Activated CD8-positive, alpha-beta memory T cell treated with anti-CD3 and anti-CD28 coated beads, Interleukin-2, amount 50 U/mL, for 48 hours (primary cell): Measurements from ENCODE around the gene MTF2.
"Not testable (repeated sequence)": the region's sequence is repeated elsewhere in the genome, so short reads cannot be mapped to it uniquely, and the experiment has no call there.

Source experiments
- DNase-seq: peaks from one replicate; pipeline ENCODE4 v3.0.0-alpha.2; 2020

Gene MTF2

DNA sequence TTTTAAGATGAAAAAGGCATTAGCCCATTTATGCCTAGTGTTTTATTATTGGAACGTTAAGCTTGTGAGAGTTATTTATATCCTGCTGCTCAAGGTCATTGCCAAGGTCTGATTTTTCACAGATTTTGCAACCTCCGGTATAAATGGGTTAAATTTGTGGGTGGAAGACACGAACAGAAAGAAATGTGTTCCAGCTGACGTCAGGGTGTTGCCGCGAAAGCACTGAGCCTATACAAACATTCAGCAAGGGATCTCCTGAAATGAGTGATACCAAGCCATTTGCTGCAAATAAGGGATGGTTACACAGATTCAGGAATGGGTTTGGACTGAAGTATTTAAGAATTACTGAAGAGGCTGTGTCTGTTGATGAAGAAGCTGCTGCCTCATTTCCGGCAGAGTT, 68.9 kb downstream of the MTF2 start:
- DNase-seq = no peak

DNA sequence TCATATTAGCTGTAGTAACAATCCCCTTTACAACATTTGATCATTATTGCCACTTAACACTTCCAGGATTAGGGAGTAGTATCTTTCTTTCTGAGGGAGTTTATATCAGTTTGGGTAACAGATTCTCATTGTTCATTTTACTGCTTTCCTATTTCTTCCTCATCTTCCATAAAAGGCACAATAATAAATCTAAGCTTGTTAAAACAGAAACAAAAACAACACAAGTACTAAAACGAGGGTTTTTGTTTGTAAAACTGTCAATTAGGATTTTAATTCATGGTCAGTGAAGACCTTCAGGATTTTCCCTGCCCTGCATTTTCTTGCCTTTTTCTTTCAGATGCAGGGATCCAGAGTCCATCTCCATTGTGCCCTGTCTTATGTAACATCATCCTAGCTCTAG, 71.6 kb downstream of the MTF2 start:
- no peak for DNase-seq

DNA sequence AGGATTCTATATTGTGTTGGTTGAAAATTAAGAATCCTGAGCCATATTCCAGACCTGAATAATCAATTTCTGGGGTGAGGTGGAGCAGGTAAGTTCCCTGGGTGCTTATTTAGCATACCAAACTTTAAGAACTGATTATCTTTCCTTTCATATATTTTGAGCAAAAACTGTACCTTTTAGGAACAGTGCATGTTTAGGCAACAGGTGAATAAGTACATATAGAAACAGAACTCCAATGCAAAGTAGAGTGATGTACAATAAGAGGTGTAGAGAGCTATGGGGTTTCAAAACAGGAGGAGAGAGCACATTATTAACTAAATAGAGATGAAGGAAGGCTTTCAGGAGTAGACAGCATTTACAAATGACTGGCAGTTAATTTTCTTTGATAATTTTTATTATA, 72.4 kb downstream of the MTF2 start:
- DNase-seq = no peak

DNA sequence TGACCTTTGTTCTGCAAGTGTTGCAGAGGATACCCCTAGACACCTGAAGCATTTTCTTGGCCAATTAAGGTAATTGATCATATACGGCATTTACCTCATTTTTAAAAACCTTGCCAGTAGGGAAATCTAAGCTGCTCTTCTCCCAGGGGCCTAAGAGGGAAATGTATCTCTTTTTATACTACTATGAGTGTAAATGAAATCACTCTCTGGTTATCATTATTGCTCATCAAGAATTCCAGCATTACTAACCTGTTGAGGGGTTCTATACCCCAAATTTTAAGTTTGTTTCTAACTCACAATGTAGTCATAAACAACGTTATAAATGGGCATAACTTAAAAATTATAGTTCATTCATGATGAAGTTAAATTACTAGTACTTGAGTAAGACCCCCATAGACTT, 73.8 kb downstream of the MTF2 start:
- no peak for DNase-seq

DNA sequence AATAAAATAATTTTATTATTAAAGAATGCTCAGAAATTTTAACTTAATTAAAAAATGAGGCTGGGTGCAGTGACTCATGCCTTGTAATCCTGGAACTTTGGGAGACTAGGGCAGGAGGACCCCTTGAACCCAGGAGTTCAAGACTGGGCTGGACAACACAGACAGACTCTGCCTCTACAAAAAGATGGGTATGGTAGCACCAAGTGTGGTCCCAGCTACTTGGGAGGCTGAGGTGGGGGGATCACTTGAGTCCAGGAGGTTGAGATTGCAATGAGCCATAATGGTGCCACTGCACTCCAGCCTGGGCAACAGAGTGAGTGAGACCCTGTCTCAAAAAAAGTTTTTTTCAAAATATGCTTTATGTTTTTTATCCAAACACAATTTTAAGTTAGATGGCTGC, 75.8 kb downstream of the MTF2 start:
- no peak for DNase-seq

DNA sequence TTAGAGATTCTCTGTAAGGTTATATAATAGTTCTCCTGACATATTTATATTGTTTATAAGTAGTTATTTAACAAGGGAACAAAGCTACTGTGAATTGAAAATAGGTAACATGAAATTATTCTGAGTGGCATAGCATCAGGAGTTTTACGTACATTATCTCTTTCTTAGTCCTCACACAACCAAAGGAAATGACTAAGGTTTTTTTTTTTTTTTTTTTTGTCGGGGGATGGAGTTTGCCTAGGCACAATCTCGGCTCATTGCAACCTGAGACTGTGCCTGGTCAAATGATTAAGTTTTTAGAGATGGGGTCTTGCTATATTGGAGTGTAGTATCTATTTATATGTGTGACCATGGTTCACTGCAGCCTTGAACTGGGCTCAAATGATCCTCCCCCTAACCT, 76.3 kb downstream of the MTF2 start:
- no peak for DNase-seq

DNA sequence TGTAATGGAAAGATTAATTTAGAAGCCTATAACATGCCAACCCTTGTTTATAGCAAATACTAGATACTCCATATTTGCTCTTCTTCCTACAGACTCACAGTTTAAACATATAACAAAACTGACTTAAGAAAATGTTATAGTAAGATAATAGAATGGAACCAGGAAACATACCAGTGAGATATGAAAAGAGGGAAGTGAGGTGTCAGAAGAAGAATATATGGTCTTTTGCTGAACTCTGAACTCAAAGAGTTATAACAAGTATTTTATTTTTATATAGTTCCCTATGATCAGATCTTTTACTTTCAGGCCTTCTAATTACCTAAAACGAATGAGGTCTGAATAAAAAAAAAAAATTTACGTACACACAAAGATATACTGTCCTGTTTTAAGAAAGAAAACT, 80.3 kb downstream of the MTF2 start:
- DNase-seq = no peak

DNA sequence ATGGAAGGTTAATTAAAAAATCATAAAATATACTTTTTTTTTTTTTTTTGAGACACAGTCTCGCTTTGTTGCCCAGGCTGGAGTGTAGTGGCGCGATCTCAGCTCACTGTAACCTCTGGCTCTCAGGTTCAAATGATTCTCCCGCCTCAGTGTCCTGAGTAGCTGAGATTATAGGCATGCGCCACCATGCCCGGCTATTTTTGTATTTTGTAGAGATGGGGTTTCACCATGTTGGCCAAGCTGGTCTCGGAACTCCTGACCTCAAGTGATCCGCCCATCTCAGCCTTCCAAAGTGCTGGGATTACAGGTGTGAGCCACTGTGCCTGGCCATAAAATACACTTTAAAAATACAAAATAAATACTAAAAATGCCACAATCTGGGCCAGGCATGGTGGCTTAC, 84.2 kb downstream of the MTF2 start:
- DNase-seq = not testable (repeated sequence)

DNA sequence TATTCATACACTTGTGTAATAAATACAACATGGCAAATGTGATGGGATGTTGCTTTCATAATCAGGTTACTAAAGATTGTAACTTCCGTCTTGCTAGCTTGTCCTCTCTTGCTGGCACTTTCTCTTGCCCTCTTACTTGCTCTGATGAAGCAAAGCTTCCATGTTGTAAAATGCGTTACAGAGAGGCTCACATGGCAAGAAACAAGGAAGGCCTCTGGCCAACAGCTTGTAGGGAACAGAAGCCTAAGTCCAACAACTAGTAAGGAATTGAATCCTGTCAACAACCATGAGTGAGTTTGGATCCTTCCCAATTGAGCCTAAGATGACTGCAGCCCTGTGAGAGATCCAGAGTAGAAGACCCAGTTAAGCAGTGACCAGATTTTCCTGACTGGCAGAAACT, 85.7 kb downstream of the MTF2 start:
- DNase-seq = no peak

DNA sequence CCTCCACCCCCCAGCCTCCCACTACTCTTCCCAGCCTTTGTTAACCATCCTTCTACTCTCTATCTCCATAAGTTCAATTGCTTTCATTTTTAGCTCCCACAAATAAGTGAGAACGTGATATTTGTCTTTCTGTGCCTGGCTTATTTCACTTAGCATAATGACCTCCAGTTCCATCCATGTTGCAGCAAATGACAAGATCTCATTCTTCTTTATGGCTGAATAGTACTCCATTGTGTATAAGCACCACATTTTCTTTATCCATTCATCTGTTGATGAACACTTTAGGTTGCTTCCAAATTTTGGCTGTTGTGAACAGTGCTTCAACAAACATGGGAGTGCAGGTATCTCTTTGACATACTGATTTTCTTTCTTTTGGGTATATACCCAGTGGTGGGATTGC, 86.8 kb downstream of the MTF2 start:
- DNase-seq = not testable (repeated sequence)

DNA sequence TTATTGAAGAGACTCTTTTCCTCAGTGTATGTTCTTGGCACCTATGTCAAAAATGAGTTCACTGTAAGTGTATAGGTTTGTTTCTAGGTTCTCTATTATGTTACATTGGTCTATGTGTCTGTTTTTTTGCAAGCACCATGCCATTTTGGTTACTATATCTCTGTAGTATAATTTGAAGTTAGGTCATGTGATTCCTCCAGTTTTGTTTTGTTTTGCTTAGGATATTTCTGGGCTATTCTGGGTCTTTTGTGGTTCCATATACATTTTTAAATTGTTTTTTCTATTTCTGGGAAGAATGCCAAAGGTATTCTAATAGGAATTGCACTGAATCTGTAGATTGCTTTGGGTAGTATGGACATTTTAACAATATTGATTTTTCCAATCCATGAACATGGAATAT, 87.9 kb downstream of the MTF2 start:
- DNase-seq = no peak

DNA sequence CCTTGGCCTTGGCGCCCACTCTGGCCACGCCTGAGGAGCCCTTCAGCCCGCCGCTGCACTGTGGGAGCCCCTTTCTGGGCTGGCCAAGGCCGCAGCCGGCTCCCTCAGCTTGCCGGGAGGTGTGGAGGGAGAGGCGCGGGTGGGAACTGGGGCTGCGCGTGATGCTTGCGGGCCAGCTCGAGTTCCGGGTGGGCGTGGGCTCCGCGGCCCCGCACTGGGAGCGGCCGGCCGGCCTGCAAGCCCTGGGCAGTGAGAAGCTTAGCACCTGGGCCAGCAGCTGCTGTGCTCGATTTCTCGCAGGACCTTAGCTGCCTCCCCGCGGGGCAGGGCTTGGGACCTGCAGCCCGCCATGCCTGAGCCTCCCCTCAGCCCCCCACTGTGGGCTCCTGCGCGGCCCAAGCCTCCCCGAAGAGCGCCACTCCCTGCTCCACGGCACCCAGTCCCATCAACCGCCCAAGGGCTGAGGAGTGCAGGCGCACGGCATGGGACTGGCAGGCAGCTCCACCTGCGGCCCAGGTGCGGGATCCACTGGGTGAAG, 91.1 kb downstream of the MTF2 start:
- DNase-seq = not testable (repeated sequence)

DNA sequence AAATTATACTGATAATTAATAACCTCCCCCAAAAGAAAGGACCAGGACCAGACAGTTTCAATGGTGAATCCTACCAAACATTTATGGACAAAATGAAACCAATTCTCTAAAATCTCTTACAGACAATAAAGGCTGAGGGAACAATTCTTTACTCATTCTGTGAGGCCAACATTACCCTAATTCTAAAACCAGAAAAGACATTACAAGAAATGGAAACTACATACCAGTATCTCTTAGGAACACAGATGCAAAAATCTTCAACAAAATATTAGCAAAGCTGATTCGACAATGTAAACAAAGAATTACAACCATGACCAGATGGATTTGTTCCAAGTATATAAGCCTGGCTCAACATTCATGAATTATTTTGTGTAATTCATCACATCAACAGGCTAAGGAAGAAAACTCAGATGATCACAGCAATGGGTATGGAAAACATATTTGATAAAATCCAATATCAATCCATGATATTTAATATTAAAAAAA, 92.5 kb downstream of the MTF2 start:
- no peak for DNase-seq

DNA sequence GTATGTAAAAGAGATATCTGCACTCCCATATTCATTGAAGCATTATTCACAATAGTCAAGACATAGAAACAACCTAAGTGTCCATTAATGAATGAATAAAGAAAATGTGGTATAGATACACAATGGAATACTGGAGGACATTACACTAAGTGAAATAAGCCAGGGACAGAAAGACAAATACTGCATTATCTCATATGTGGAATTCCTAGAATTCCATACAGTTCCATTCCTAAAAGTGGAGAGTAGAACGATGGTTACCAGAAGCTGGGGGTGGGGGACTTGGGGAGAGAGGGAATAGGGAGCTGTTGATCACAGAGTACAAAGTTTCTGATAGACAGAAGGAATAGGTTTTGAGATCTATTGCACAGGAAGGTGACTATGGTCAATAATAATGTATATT, 93.7 kb downstream of the MTF2 start:
- no peak for DNase-seq

DNA sequence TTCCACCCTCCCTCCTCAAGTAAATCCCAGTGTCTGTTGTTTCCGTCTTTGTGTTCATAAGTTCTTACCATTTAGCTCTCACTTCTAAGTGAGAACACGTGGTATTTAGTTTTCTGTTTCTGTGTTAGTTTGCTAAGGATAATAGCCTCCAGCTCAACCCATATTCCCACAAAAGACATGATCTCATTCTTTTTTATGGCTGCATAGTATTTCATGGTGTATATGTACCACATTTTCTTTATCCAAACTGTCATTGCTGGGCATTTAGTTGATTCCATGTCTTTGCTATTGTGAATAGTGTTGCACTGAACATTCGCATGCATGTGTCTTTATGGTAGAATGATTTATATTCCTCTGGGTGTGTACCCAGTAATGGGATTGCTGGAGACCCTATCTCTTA, 95.6 kb downstream of the MTF2 start:
- DNase-seq = not testable (repeated sequence)

DNA sequence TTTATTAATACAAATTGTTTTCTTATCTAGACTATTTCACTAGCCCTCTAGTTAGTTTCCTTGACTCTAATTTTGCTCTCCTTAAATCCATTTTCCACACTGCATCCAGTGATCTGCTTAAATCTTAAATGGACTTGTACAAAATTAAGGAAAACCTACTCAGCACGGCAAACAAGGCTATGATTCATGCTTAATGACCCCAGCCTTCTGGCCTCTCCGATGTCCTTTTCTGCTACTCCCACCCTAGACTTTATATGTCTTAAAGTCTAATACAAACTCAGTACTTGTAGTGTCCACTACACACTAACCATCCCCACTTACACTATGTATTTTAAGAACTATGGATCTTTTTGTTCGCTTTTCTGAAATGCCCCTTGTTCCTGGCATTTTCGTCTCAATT, 98.9 kb downstream of the MTF2 start:
- no peak for DNase-seq

DNA sequence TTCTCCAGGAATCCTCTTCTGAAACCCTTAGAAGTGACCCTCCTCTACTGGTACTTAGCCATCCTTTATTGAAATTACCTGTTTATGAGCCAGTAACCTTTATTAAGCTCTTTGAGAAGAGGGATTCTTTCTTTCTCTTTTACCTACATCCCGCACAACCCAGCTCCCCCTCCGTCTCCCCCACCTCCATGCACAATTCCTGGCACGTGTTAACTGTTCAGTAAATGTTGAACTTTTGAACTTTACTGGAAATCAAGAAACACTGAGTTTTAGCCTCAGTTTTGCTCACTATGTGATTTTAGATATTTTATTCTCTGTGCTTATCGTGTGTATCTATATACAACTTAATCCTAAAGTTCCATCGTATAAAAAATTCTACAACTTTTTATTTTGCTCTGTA, 99.3 kb downstream of the MTF2 start:
- no peak for DNase-seq

DNA sequence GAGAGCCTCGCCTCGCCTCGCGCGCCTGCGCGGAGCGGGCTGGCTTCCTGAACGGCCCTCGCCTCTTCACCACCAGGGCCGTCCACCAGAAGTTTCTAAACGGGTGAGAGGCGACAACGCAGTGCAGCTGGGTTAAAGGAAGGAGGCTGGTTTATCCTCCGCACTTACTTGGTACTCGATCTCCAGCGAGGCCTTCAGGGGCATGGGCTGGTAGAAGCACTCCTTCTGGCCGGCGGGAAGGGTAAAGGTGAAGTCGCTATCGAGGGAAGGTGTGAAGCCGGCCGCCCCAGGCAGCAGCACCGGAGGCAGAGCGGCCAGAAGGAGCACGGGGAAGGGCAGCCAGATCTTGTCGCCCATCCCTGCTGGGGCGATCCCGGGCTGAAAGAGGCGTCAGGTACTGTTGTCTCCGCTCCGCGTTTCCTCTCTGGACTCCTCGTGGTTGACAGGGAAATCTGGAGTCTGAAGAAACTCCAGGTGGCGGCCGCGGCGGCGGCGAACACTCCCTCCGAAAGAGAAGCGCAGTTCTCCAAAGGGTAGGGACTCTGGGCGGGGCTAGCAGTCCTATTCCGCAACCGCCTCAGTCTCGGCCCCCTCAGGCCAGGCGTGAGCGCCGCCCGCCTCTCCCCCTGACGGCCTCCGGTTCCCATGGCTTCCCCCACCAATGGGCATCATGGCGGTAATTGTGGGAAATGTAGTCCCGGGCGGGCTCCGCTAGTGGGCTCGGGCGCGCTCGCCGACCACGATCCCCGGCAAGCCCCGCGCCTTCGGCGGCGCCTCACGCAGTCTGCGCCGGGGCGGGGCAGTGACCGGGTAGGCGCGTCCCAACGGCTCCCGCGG, 101.0 kb downstream of the MTF2 start, which contains the start of gene TMED5:
Gene TMED5, minus strand, starts transcription at position 528 of the 837 bp plus-strand sequence. Its CDS starts 171 bp downstream, at position 357.
- DNase-seq = peak; percentile 96

DNA sequence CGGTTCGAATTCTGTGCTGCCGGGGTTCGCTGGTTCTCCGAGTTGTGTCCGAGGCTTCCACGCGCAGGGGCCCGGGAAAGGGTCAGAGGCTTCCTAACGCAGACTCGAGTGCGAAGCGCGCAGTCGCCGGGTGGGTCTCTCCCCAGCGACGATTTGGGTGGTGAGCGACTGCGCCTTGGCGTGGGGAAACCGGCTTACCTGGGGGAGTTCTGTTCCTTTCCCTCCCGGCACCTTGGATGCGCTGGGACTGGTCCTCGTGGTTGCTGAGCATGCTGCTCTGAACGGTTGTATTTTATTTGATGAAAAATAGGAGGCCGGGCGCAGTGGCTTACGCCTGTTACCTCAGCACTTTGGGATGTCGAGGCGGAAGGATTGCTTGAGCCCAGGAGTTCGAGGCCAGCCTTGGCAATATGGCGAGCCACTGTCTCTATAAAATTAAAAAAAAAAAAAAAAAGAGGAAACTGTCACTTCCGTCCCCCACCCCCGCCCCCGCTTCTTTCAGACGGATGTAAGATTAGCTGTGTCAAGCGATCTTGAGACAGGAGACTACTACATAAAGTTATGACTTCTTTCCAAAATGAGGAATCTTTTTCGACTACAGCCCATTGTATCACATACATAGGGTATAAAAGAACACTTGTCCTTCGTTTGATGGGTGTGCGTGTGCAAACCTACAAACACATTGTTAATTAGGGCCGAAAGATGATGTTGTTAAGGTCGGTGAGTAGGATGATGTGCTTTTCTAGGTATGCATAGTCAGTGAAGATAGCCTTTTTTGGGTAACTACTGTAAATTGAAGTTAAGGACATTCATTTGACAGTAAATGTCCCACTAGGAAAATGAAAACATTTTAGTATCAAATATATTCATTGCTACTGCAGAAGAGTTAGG, 101.9 kb downstream of the MTF2 start, which contains the start of gene CCDC18:
Gene CCDC18, plus strand, starts transcription at position 2 of the 891 bp plus-strand sequence. CDS start 2,638 bp downstream, outside the sequence.
- no peak for DNase-seq

DNA sequence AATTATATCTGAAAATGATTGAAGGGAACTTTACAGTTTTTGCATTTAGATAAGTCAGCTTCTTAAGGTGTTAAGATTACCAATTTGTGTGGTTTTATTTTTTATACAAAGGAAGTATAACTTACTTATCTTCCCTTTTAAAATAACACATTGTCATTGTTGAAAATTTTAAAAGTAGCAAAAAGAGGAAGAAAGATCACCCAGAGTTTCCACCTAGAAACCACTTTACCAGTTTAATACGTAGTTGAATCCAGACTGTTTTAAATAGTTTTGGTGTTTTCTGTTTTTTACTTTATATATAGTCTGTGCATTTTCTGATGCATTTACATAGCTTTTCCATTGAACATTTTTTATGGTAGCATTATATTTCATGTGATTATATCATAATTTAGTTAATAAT, 107.6 kb downstream of the MTF2 start:
- no peak for DNase-seq
